ENCODE measurements around the gene PLXNA4. TPM values are rescaled to one million over a fixed set of nuclear protein-coding genes. Genes with fewer than 3 reads are reported as not detected.

Gene PLXNA4
- total and polyA plus RNA-seq, 4 donors = 0.63 to 4.6 (median 2.1) TPM

GRCh38 chr7:132614428-132615318, 38.4 kb upstream of the PLXNA4 start:
- Histone ChIP-seq H3K4me3 (no peak overlapping the region), H3K9me3 (ENCODE audit: control insufficient read depth in 4 of 4, insufficient read depth in 3 of 4, low read length in 3 of 4) (peaks cover 0 to 3% (median 0%) of the 10 kb centered on the region in 4 donors), H3K4me1 (ENCODE audit: control insufficient read depth in 5 of 5, insufficient read depth in 5 of 5, low read length in 5 of 5) (peaks cover 0 to 5% (median 0%) of the 10 kb centered on the region in 5 donors), H3K36me3 (ENCODE audit: control insufficient read depth in 4 of 4, insufficient read depth in 4 of 4, low read length in 4 of 4) (no peaks in the 10 kb centered on the region), H3K27ac (ENCODE audit: low read depth in 1 of 2, low read length in 1 of 2) (no peak overlapping the region), H3K9ac (ENCODE audit: insufficient read depth in 1 of 2, low read length in 2 of 2) (no peak overlapping the region), H3K27me3 (ENCODE audit: control insufficient read depth in 3 of 3, insufficient read depth in 3 of 3, low read length in 2 of 3) (peaks cover 0 to 13% (median 0%) of the 10 kb centered on the region in 3 donors)
- ATAC-seq (ENCODE audit: insufficient read depth, low FRiP score) = no peak
- WGBS, 2 donors = 20 to 24% methylated on average over 25 of the region's 25 CpGs
- TF ChIP-seq, protein P1, sequence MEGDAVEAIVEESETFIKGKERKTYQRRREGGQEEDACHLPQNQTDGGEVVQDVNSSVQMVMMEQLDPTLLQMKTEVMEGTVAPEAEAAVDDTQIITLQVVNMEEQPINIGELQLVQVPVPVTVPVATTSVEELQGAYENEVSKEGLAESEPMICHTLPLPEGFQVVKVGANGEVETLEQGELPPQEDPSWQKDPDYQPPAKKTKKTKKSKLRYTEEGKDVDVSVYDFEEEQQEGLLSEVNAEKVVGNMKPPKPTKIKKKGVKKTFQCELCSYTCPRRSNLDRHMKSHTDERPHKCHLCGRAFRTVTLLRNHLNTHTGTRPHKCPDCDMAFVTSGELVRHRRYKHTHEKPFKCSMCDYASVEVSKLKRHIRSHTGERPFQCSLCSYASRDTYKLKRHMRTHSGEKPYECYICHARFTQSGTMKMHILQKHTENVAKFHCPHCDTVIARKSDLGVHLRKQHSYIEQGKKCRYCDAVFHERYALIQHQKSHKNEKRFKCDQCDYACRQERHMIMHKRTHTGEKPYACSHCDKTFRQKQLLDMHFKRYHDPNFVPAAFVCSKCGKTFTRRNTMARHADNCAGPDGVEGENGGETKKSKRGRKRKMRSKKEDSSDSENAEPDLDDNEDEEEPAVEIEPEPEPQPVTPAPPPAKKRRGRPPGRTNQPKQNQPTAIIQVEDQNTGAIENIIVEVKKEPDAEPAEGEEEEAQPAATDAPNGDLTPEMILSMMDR (IDR thresholded peaks at IDR 0.05; ENCODE audit: control extremely low read depth, extremely low read depth) = no peak
- peak; percentile 45 to 77 (median 57) for DNase-seq

- Histone ChIP-seq H3K27me3 (ENCODE audit: control insufficient read depth in 3 of 3, insufficient read depth in 3 of 3, low read length in 2 of 3) (peaks cover 0 to 13% (median 0%) of the 10 kb centered on the region in 3 donors), H3K4me3 (no peak overlapping the region), H3K9ac (ENCODE audit: insufficient read depth in 1 of 2, low read length in 2 of 2) (no peak overlapping the region), H3K4me1 (ENCODE audit: control insufficient read depth in 5 of 5, insufficient read depth in 5 of 5, low read length in 5 of 5) (peaks cover 0 to 5% (median 0%) of the 10 kb centered on the region in 5 donors), H3K36me3 (ENCODE audit: control insufficient read depth in 4 of 4, insufficient read depth in 4 of 4, low read length in 4 of 4) (no peaks in the 10 kb centered on the region), H3K9me3 (ENCODE audit: control insufficient read depth in 4 of 4, insufficient read depth in 3 of 4, low read length in 3 of 4) (peaks cover 0 to 3% (median 0%) of the 10 kb centered on the region in 4 donors), H3K27ac (ENCODE audit: low read depth in 1 of 2, low read length in 1 of 2) (no peak overlapping the region)
- DNase-seq (no peak), ATAC-seq (ENCODE audit: insufficient read depth, low FRiP score) (no peak)
- 94 to 99% methylated on average over 2 of the region's 2 CpGs for WGBS, 2 donors
- TF ChIP-seq, protein P1 (IDR thresholded peaks at IDR 0.05; ENCODE audit: control extremely low read depth, extremely low read depth) = no peak
Measured at GRCh38 chr7:132613737-132614136, 37.5 kb upstream of the PLXNA4 start.

DNA sequence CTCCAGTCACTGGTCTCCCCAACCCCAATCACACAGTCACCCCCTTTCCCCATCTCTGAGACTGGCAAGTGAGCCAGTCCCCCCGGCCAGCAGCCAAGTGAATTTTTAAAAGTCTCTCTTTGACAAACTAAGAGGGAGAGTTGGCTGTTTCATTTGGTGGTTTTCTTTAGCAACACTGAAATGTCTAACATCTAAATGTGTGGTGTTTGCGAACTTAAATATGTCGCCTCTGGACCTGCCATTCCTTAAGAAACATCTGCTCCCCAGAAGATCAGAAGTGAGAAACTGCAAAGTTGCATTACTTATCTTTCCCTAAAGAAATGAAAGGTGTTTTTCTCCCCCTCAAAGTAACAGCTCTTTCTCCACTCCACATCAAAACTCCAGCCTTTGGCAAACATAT, 34.7 kb upstream of the PLXNA4 start:
- WGBS, 2 donors = 91 to 96% methylated on average over 3 of the region's 3 CpGs
- Histone ChIP-seq H3K27me3 (ENCODE audit: control insufficient read depth in 3 of 3, insufficient read depth in 3 of 3, low read length in 2 of 3) (peaks cover 0 to 10% (median 0%) of the 10 kb centered on the region in 3 donors), H3K27ac (ENCODE audit: low read depth in 1 of 2, low read length in 1 of 2) (no peak overlapping the region), H3K4me1 (ENCODE audit: control insufficient read depth in 5 of 5, insufficient read depth in 5 of 5, low read length in 5 of 5) (peaks cover 0 to 5% (median 0%) of the 10 kb centered on the region in 5 donors), H3K36me3 (ENCODE audit: control insufficient read depth in 4 of 4, insufficient read depth in 4 of 4, low read length in 4 of 4) (no peaks in the 10 kb centered on the region), H3K9ac (ENCODE audit: insufficient read depth in 1 of 2, low read length in 2 of 2) (no peak overlapping the region), H3K9me3 (ENCODE audit: control insufficient read depth in 4 of 4, insufficient read depth in 3 of 4, low read length in 3 of 4) (peaks cover 0 to 6% (median 0%) of the 10 kb centered on the region in 4 donors), H3K4me3 (no peak overlapping the region)
- ATAC-seq (ENCODE audit: insufficient read depth, low FRiP score) (no peak), DNase-seq (peak in 1 of 3 donors; percentile 19)
- TF ChIP-seq, protein P1 (IDR thresholded peaks at IDR 0.05; ENCODE audit: control extremely low read depth, extremely low read depth) = no peak
